Activated CD4-positive, CD25-positive, alpha-beta regulatory T cell treated with anti-CD3 and anti-CD28 coated beads, Interleukin-2, amount 50 U/mL, for 72 hours (primary cell): ENCODE data around the gene PPP6R3.
A peak's percentile ranks its signal among the peaks of the same experiment; 100 is the strongest.

Source experiments
- DNase-seq: peaks from one replicate; pipeline ENCODE4 v3.0.0; 2021

PPP6R3 gene

DNA sequence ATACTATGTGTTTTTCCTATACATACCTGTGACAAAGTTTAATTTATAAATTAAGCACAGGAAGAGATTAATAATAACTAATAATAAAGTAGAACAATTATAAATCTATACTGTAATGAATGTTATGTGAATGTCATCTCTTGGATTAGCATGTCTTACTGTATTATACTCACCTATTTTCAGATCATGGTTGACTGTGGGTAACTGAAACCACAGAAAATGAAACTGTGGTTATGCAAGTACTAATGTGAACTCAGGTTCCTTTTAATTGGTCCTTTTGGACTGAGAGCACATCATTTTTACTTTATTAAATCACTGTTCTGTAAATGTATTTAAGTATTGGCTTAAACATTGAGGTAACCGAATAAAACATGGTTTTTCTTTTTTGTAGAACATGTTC is 108.8 kb downstream of the PPP6R3 start:
- no peak for DNase-seq

- DNase-seq: no peak
Observed at GRCh38 chr11:68570691-68571090, 110.1 kb downstream of the PPP6R3 start.

GRCh38 chr11:68574308-68574707 is 113.8 kb downstream of the PPP6R3 start:
- no peak for DNase-seq

GRCh38 chr11:68575025-68575665 is 114.6 kb downstream of the PPP6R3 start:
- DNase-seq: no peak

- no peak for DNase-seq
Observed at GRCh38 chr11:68579455-68579854, 118.9 kb downstream of the PPP6R3 start.

- DNase-seq: no peak
Observed at GRCh38 chr11:68581439-68581838, 120.9 kb downstream of the PPP6R3 start.

GRCh38 chr11:68581901-68582300 is 121.3 kb downstream of the PPP6R3 start:
- no peak for DNase-seq

DNA sequence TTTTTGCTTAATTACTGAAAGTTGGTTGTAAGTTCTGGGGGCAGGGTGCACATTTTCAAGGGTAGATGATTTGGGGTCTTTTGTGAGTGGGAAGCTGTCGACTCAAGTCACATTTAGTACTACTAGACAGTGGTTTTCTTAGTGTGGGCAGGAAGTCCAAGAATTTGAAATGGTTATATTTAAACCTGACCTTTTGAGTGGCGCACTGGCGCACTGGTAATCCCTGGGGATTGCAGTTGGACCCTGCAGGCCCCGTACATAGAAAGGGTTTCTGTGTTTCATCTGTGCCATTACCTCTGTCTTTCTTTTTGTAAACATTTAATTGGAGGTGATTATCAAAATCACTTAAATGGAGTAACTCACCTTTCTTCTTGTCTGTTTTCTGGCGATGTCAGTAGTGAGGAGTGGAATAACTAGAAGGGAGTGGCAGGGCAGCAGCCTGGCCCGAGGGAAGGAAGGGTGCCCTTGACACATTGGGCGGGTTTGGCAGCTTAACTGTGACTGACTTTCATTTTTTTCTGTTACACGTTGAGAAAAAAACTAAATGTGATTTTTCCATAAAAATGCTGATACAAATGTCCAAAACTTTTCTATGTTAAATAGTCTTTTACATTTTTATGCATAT is 122.0 kb downstream of the PPP6R3 start:
- no peak for DNase-seq

GRCh38 chr11:68583041-68583446 is 122.5 kb downstream of the PPP6R3 start:
- no peak for DNase-seq

DNA sequence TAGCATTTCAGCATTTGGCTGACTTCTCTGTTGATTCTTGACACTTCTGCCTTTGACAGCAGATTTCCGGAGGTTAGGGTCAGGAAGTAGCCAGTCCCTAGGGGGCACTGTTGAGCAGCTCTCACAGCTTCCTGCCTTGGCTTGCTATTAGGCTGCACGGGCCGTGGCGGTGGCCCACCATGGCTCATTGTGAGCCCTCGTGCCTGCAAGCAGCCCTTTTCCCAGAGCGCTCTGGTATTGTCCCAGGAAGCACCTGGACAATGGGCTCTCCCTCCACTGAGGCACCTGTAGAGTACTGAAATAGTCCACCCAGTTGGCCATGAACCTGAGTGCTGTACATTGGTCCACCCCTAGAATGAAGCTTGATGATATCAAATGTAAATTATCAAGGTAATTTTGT is 123.5 kb downstream of the PPP6R3 start:
- DNase-seq: peak; percentile 60

- no peak for DNase-seq
Observed at GRCh38 chr11:68584991-68585524, 124.5 kb downstream of the PPP6R3 start.

DNA sequence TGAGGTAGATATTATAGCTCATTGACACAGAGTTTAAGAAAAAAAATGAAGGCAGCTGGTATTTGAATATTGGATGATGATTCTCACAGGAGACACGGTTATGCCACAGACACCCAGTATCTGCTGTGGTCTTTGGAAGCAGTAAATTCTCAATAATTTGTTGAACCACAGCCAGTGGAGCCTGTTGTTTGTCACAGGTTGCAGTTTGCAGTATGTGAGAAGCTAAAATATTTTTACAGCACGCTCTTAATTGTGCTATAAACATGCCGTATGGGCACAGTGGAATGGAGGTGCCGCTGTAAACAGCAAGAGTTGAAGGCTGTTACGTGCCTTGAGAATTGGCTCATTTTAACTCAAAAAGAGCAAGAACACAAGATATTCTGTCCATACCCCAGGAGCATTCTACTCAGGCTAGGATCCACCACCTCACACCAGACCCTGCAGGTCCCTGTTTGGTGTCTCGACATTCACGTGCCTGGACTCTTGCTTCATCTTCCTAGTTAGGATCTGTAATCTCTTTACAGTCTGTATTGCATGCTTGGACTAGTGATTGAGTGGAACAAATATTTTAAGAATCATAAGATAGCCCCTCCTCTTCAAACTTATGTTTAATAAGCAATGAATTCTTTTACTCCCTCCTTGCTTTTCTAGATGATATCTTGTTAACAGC is 129.1 kb downstream of the PPP6R3 start:
- DNase-seq: no peak

DNA sequence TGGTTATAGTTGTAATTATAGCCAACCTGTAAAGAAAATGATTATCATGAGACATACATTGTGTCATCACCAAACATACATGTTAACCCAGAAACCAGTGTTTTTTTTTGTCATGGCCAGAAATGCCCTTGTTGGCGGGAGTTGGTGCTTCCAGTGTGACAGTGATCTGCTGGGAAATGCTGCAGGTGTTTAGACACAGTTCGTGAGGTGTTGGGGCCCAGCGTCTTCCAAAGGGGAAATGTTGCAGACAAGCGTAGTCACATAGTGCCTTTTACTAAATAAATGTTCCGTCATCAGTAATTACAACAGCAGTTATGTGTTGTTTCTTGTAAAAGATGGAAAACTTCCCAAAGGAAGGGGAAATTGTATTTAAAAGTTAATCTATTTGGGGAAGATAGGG is 131.2 kb downstream of the PPP6R3 start:
- no peak for DNase-seq

DNA sequence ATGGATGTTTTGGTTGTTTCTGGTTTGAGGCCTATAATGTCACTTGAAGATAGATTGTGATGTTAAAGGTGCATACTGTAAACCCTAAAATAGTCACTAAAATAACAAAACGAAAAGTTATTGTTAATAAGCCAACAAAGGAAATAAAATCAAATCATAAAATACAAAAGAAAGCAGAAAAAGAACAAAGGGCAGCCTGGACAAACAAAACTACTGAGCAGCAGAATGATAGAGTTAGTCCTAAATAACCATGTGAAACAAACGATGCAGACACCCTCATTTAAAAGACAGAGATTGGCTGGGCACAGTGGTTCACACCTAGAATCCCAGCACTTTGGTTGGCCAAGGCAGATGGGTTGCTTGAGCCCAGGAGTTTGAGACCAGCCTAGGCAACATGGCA is 132.9 kb downstream of the PPP6R3 start:
- no peak for DNase-seq

- DNase-seq: no peak
Observed at GRCh38 chr11:68594123-68594522, 133.6 kb downstream of the PPP6R3 start.

- DNase-seq: no peak
Observed at GRCh38 chr11:68596231-68596630, 135.7 kb downstream of the PPP6R3 start.

GRCh38 chr11:68598816-68599653 is 138.5 kb downstream of the PPP6R3 start:
- DNase-seq: no peak

- DNase-seq: no peak
Observed at GRCh38 chr11:68601147-68601546, 140.6 kb downstream of the PPP6R3 start.

- DNase-seq: no peak
Observed at GRCh38 chr11:68609761-68610160, 149.2 kb downstream of the PPP6R3 start.

DNA sequence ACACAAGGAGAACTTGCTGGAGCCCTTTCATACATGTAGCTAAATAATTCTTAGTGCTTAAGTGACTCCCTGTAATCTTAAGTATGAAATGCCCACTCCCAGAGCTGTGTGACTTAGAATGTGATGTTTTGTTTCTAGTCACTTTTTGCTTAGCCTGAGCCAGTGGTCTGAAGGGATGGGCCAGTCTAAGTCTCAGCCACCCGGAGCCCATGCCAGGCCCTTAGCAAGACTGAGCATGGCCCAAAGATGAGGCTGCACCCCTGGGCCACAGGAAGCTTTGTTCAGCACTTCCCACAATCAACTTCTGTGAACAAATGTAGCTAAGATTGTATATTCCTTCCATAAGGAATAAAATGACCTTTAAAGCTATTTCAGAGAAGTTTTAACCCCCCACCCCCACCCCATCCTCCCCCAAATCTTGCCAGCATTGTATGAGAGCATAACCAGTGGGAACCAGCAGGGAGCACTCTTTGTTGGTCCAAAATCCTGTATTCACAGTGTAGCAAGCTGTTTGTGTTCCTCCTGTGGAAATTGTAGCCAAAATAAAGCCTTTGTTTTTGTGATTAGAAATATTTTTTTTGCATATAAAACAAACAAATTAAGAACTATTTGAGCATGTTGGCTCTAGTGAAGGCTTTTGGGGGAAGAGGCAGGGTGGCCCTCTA is 150.0 kb downstream of the PPP6R3 start:
- no peak for DNase-seq

DNA sequence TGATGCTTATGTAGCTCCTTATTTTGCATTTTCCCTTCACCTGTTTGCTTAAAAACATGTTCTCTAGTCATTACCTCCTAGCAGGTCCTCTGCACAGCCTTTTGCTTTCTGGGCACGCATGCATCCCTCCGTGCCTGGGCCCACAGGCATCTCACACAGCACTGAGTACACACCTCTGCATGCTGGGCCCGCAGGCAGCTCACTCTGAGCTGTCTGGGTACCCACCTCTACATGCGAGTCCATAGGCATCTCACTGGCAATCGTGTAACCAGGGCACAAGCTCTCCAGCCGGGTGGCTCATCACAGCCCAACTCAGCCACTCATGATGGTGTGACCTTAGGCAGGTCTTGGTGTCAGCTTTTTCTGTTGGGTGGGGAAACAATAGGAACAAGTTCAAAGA is 155.1 kb downstream of the PPP6R3 start:
- no peak for DNase-seq

- no peak for DNase-seq
Observed at GRCh38 chr11:68617925-68618809, 157.6 kb downstream of the PPP6R3 start.
